Measurements from ENCODE around the gene GALNS.
A peak's percentile ranks its signal among the peaks of the same experiment; 100 is the strongest.

GALNS gene

DNA sequence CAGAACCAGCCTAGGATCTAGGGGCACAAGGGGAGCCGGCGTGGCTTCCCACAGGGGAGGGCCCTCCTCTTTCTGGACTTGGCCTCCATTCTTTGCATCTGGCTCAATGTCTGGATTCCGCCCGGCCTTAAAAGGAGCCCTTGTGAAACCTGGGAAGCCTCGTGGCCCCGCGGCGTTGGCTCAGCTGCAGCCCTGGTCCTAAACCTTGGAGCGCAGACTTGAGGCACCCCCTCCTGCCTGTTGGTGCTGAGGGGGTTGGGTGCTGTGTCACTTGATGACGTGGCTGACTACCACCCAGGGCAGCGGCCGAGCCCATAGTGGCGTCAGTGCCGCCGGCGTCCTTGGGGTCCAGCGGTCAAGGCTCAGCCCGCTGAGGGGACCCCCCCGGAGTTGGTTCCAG, 4.6 kb upstream of the GALNS start:
- ATAC-seq: no peak
- DNase-seq: no peak
- Mint-ChIP-seq H3K9me3 (no peaks in the 10 kb centered on the region), H3K36me3 (ENCODE audit: low read depth) (peaks cover 6% of the 10 kb centered on the region), H3K27me3 (no peaks in the 10 kb centered on the region), H3K27ac (no peak overlapping the region), H3K4me1 (peaks cover 14% of the 10 kb centered on the region), H3K4me3 (no peak overlapping the region)

GRCh38 chr16:88859381-88860091, 2.8 kb upstream of the GALNS start:
- Mint-ChIP-seq H3K9me3 (no peaks in the 10 kb centered on the region), H3K27me3 (no peaks in the 10 kb centered on the region), H3K36me3 (ENCODE audit: low read depth) (peaks cover 6% of the 10 kb centered on the region), H3K4me1 (peaks cover 28% of the 10 kb centered on the region), H3K27ac (no peak overlapping the region), H3K4me3 (no peak overlapping the region)
- DNase-seq (no peak), ATAC-seq (no peak)

GRCh38 chr16:88857728-88858339, 1.1 kb upstream of the GALNS start:
- peaks cover 29% of the 10 kb centered on the region for H3K4me1 Mint-ChIP-seq
- DNase-seq (peak; percentile 78), ATAC-seq (peak; percentile 64)
- H3K27ac Mint-ChIP-seq: peak overlapping the region; percentile 88
- H3K27me3 Mint-ChIP-seq: no peaks in the 10 kb centered on the region
- H3K4me3 Mint-ChIP-seq: peak overlapping the region; percentile 99
- H3K36me3 Mint-ChIP-seq (ENCODE audit: low read depth): peaks cover 6% of the 10 kb centered on the region
- H3K9me3 Mint-ChIP-seq: no peaks in the 10 kb centered on the region

DNA sequence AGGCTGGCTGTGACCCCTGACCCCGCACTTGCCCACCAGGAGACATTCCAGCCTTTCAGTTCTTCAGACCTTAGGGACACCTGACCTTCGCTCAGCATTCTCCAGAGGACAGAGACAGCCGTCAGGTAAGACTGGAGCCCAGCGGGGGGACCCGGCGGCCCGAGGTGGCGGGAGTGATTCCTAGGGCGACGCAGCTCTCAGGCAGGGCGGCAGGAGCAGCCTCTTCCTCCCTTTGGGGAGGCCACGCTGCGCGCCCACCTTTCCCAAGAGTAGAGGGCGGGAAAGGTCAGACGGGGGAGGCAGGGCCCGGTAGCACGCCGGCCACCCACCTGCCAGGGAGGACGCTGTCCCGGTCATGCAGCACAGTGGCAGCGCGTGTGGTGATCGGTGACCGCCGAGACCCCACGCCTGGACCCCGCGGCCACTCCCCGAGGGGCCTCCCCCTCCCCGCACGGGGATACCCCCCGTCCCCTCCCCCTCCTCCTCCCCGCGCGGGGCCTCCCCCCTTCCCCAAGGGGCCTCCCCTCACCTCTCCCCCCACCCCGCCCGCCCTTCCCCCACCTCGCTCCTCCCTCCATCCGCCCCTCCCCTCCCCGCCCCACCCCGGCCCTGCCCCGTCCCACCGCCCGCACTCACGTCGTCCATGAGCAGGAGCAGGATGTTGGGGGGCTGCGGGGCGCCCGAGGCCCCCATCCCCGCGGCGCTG, 472 bp downstream of the GALNS start:
- no peak overlapping the region for H3K27ac Mint-ChIP-seq
- peak; percentile 34 for DNase-seq
- peaks cover 29% of the 10 kb centered on the region for H3K4me1 Mint-ChIP-seq
- no peaks in the 10 kb centered on the region for H3K9me3 Mint-ChIP-seq
- peak overlapping the region; percentile 99 for H3K4me3 Mint-ChIP-seq
- peak; percentile 44 for ATAC-seq
- peaks cover 6% of the 10 kb centered on the region for H3K36me3 Mint-ChIP-seq (ENCODE audit: low read depth)
- no peaks in the 10 kb centered on the region for H3K27me3 Mint-ChIP-seq

DNA sequence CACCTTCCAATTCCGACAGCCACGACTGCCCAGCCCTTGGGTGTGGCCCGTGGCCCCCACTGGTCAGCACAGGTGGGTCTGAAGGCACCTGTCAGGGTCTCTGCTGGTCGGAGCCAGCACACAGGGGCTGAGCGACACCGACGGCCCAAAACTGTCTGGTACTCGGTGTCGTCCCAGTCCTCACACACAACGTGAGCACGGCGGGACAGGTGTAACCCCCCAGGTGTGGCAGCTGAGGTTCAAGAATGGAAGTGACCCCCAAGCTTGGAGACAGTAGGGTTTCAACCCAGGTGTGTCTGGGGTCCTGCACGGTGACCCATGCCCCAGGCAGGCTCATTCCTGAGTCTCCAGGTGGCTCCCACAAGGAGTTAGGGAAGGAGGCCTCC, 1.0 kb downstream of the GALNS start:
- peaks cover 29% of the 10 kb centered on the region for H3K4me1 Mint-ChIP-seq
- no peaks in the 10 kb centered on the region for H3K9me3 Mint-ChIP-seq
- no peak for DNase-seq

GRCh38 chr16:88855176-88855575, 1.6 kb downstream of the GALNS start:
- Mint-ChIP-seq H3K9me3 (no peaks in the 10 kb centered on the region), H3K4me1 (peaks cover 29% of the 10 kb centered on the region), H3K4me3 (peak overlapping the region; percentile 75), H3K36me3 (ENCODE audit: low read depth) (peaks cover 2% of the 10 kb centered on the region), H3K27ac (peak overlapping the region; percentile 64), H3K27me3 (no peaks in the 10 kb centered on the region)
- ATAC-seq (no peak), DNase-seq (no peak)

More for the DNA sequence above, 1.0 kb downstream of the GALNS start:
- no peak for ATAC-seq
- Mint-ChIP-seq H3K27me3 (no peaks in the 10 kb centered on the region), H3K36me3 (ENCODE audit: low read depth) (peaks cover 2% of the 10 kb centered on the region), H3K27ac (no peak overlapping the region), H3K4me3 (peak overlapping the region; percentile 75)

- Mint-ChIP-seq H3K27me3 (no peaks in the 10 kb centered on the region), H3K9me3 (no peaks in the 10 kb centered on the region), H3K4me3 (peak overlapping the region; percentile 75), H3K27ac (no peak overlapping the region), H3K36me3 (ENCODE audit: low read depth) (peaks cover 2% of the 10 kb centered on the region), H3K4me1 (peaks cover 29% of the 10 kb centered on the region)
- peak; percentile 34 for DNase-seq
- ATAC-seq: peak; percentile 5
These were observed 2.2 kb downstream of the GALNS start for GRCh38 chr16:88854306-88855111.

DNA sequence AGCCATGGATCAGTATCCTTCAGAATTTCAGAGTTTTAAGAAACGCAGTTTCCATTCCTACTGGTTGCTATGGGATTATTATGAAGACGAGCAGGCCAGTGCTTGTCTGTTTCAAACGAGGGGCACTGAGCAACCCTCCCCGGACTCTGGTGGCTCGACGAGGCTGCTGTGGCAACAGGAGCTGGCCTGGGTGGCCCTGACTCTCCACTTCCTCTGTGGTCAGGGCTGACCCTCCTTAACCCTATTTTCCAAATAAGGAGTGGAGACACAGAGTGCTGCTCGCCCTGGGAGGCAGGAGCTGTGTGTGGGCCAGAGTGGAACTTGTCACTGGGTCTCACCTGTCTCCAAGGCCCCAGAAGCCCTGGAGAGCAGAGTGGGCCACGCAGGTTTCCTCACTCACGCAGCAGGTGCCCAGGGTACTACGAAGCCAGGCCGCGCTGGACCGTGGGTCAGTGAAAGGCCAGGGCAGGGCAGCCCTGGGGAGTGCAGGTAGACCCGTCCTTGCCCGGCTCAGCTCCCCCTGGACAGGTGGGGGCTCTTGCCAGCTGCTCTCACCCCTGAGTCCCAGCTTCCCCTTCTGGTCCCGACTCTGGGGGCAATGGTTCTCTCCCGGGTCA, 3.3 kb downstream of the GALNS start:
- no peak for DNase-seq
- Mint-ChIP-seq H3K4me3 (no peak overlapping the region), H3K36me3 (ENCODE audit: low read depth) (peaks cover 2% of the 10 kb centered on the region), H3K9me3 (no peaks in the 10 kb centered on the region), H3K27ac (no peak overlapping the region), H3K27me3 (no peaks in the 10 kb centered on the region), H3K4me1 (peaks cover 27% of the 10 kb centered on the region)
- no peak for ATAC-seq

GRCh38 chr16:88851616-88852015, 5.1 kb downstream of the GALNS start:
- DNase-seq: no peak
- no peaks in the 10 kb centered on the region for H3K9me3 Mint-ChIP-seq
- peaks cover 16% of the 10 kb centered on the region for H3K4me1 Mint-ChIP-seq
- no peak overlapping the region for H3K4me3 Mint-ChIP-seq
- H3K36me3 Mint-ChIP-seq (ENCODE audit: low read depth): no peaks in the 10 kb centered on the region
- no peaks in the 10 kb centered on the region for H3K27me3 Mint-ChIP-seq
- H3K27ac Mint-ChIP-seq: no peak overlapping the region
- ATAC-seq: no peak

- ATAC-seq (no peak), DNase-seq (no peak)
- no peaks in the 10 kb centered on the region for H3K27me3 Mint-ChIP-seq
- peaks cover 12% of the 10 kb centered on the region for H3K4me1 Mint-ChIP-seq
- no peak overlapping the region for H3K27ac Mint-ChIP-seq
- no peaks in the 10 kb centered on the region for H3K9me3 Mint-ChIP-seq
- no peaks in the 10 kb centered on the region for H3K36me3 Mint-ChIP-seq (ENCODE audit: low read depth)
- H3K4me3 Mint-ChIP-seq: no peak overlapping the region
These were observed 6.1 kb downstream of the GALNS start for GRCh38 chr16:88850531-88851199.

GRCh38 chr16:88848557-88848956, 8.2 kb downstream of the GALNS start:
- no peaks in the 10 kb centered on the region for H3K4me1 Mint-ChIP-seq
- H3K4me3 Mint-ChIP-seq: no peak overlapping the region
- DNase-seq (no peak), ATAC-seq (no peak)
- no peaks in the 10 kb centered on the region for H3K36me3 Mint-ChIP-seq (ENCODE audit: low read depth)
- no peaks in the 10 kb centered on the region for H3K9me3 Mint-ChIP-seq
- H3K27ac Mint-ChIP-seq: no peak overlapping the region
- no peaks in the 10 kb centered on the region for H3K27me3 Mint-ChIP-seq

GRCh38 chr16:88847654-88848053, 9.1 kb downstream of the GALNS start:
- Mint-ChIP-seq H3K4me1 (no peaks in the 10 kb centered on the region), H3K36me3 (ENCODE audit: low read depth) (no peaks in the 10 kb centered on the region), H3K4me3 (no peak overlapping the region), H3K9me3 (no peaks in the 10 kb centered on the region), H3K27me3 (no peaks in the 10 kb centered on the region), H3K27ac (no peak overlapping the region)
- ATAC-seq (no peak), DNase-seq (no peak)

- Mint-ChIP-seq H3K4me1 (no peaks in the 10 kb centered on the region), H3K9me3 (no peaks in the 10 kb centered on the region), H3K27me3 (no peaks in the 10 kb centered on the region), H3K4me3 (no peak overlapping the region), H3K36me3 (ENCODE audit: low read depth) (no peaks in the 10 kb centered on the region), H3K27ac (no peak overlapping the region)
- no peak for DNase-seq
- ATAC-seq: no peak
These were observed 10.7 kb downstream of the GALNS start for GRCh38 chr16:88846088-88846487.
